WTC11 (cell line): ENCODE measurements around the gene TMTC2. TPM values are rescaled to one million over a fixed set of nuclear protein-coding genes. Genes with fewer than 3 reads are reported as not detected.

Experiments
- ATAC-seq: fragments of 200-7000 bp; cut with Tn5 transposase; 2 replicates; pipeline ENCODE4 v1.10.0; 2021; ENCODE audit warnings: mild to moderate bottlenecking, moderate library complexity
- CTCF ChIA-PET: fragments of 300-600 bp; sonication (Branson Sonifier 250); formaldehyde crosslinking; loops from one replicate; lab custom pipeline; 2021; ENCODE audit warnings: antibody characterized with exemption; lab: Charles Lee
- POLR2A ChIA-PET: fragments of 350-600 bp; sonication (Branson Sonifier 250); formaldehyde crosslinking; loops from one replicate; lab custom pipeline; 2021; ENCODE audit warnings: antibody characterized with exemption; lab: Charles Lee
- DNase-seq: peaks from one replicate; pipeline ENCODE4 v3.0.0; 2021; ENCODE audit warnings: low spot score
- H3K27ac Mint-ChIP-seq: 2 replicates; pipeline ENCODE4 v1.8.0; 2021; ENCODE audit warnings: mixed read lengths
- H3K27me3 Mint-ChIP-seq: 2 replicates; pipeline ENCODE4 v1.8.0; 2021; ENCODE audit warnings: low read depth, mild to moderate bottlenecking, moderate library complexity, mixed read lengths
- H3K36me3 Mint-ChIP-seq: 2 replicates; pipeline ENCODE4 v1.8.0; 2021; ENCODE audit warnings: mixed read lengths
- H3K4me1 Mint-ChIP-seq: 2 replicates; pipeline ENCODE4 v1.8.0; 2022; ENCODE audit warnings: mixed read lengths
- H3K4me3 Mint-ChIP-seq: 2 replicates; pipeline ENCODE4 v1.8.0; 2021; ENCODE audit warnings: mild to moderate bottlenecking, moderate library complexity, mixed read lengths
- H3K9me3 Mint-ChIP-seq: 2 replicates; pipeline ENCODE4 v1.8.0; 2021; ENCODE audit warnings: mixed read lengths
- CBFB ChIP-seq: sonication (generic); formaldehyde crosslinking; IDR thresholded peaks from 2 replicates; pipeline ENCODE4 v1.8.1; 2022; ENCODE audit warnings: mild to moderate bottlenecking, low read depth, missing genetic modification reagents
- EMX1 ChIP-seq: fragments of 250-450 bp; sonication (Bioruptor Pico); IDR thresholded peaks from 2 replicates; pipeline ENCODE4 v1.8.0; 2021; ENCODE audit warnings: mild to moderate bottlenecking
- GTF2I ChIP-seq: fragments of 250-450 bp; sonication (Bioruptor Pico); conservative IDR thresholded peaks from 2 replicates; pipeline ENCODE4 v1.4.0; 2021; ENCODE audit warnings: mild to moderate bottlenecking
- KAT7 ChIP-seq: sonication (generic); formaldehyde crosslinking; IDR thresholded peaks from 2 replicates; pipeline ENCODE4 v1.8.1; 2023; ENCODE audit warnings: missing genetic modification reagents, mild to moderate bottlenecking, borderline replicate concordance
- MXD4 ChIP-seq: fragments of 250-450 bp; sonication (Bioruptor Pico); IDR thresholded peaks from 2 replicates; pipeline ENCODE4 v1.8.0; 2021; ENCODE audit warnings: mild to moderate bottlenecking, moderate library complexity, borderline replicate concordance
- MYBL2 ChIP-seq: sonication (generic); formaldehyde crosslinking; IDR thresholded peaks from 2 replicates; pipeline ENCODE4 v1.8.1; 2023; ENCODE audit warnings: mild to moderate bottlenecking, moderate library complexity, missing genetic modification reagents
- NFE2L1 ChIP-seq: sonication (generic); formaldehyde crosslinking; IDR thresholded peaks from 2 replicates; pipeline ENCODE4 v1.8.1; 2023; ENCODE audit warnings: missing genetic modification reagents
- NR2C2 ChIP-seq: sonication (generic); formaldehyde crosslinking; IDR thresholded peaks from 2 replicates; pipeline ENCODE4 v1.8.0; 2022; ENCODE audit warnings: mild to moderate bottlenecking, missing genetic modification reagents
- OVOL2 ChIP-seq: fragments of 250-450 bp; sonication (Bioruptor Pico); IDR thresholded peaks from 2 replicates; pipeline ENCODE4 v1.9.0; 2021; ENCODE audit warnings: mild to moderate bottlenecking, borderline replicate concordance
- PRRX2 ChIP-seq: fragments of 250-450 bp; sonication (Bioruptor Pico); IDR thresholded peaks from 2 replicates; pipeline ENCODE4 v1.8.0; 2021; ENCODE audit warnings: mild to moderate bottlenecking
- SMAD3 ChIP-seq: sonication (generic); formaldehyde crosslinking; IDR thresholded peaks from 2 replicates; pipeline ENCODE4 v1.8.0; 2022; ENCODE audit warnings: missing genetic modification reagents, mild to moderate bottlenecking, borderline replicate concordance
- SP1 ChIP-seq: sonication (generic); formaldehyde crosslinking; conservative IDR thresholded peaks from 2 replicates; pipeline ENCODE4 v1.8.1; 2022; ENCODE audit warnings: missing genetic modification reagents
- TCF7 ChIP-seq: sonication (generic); formaldehyde crosslinking; IDR thresholded peaks from 2 replicates; pipeline ENCODE4 v1.8.0; 2022; ENCODE audit warnings: mild to moderate bottlenecking, low read depth, missing genetic modification reagents, moderate library complexity
- ZNF121 ChIP-seq: sonication (generic); formaldehyde crosslinking; IDR thresholded peaks from 2 replicates; pipeline ENCODE4 v1.8.0; 2023; ENCODE audit warnings: missing genetic modification reagents
- ZNF263 ChIP-seq: sonication (generic); formaldehyde crosslinking; IDR thresholded peaks from 2 replicates; pipeline ENCODE4 v1.8.1; 2022; ENCODE audit warnings: low read depth, mild to moderate bottlenecking, moderate library complexity, missing genetic modification reagents
- ZNF423 ChIP-seq: fragments of 250-450 bp; sonication (Bioruptor Pico); IDR thresholded peaks from 2 replicates; pipeline ENCODE4 v2.1.2; 2022; ENCODE audit warnings: mild to moderate bottlenecking, moderate library complexity
- total RNA-seq: library from RNA; stranded (reverse); gene quantifications from 3 replicates; pipeline ENCODE4 v1.2.3, GENCODE V29; 2021
- TF ChIP-seq, protein P1 (sequence below): sonication (generic); formaldehyde crosslinking; conservative IDR thresholded peaks from 2 replicates; pipeline ENCODE4 v1.8.1; 2023; ENCODE audit warnings: mild to moderate bottlenecking, low read depth, missing genetic modification reagents, moderate library complexity
- TF ChIP-seq, protein P2 (sequence below): sonication (generic); formaldehyde crosslinking; IDR thresholded peaks from 2 replicates; pipeline ENCODE4 v1.8.1; 2022; ENCODE audit warnings: mild to moderate bottlenecking, moderate library complexity, missing genetic modification reagents
- TF ChIP-seq, protein P3 (sequence below): fragments of 200-600 bp; IDR thresholded peaks from 2 replicates; pipeline ENCODE4 v1.8.0; 2022; ENCODE audit warnings: antibody characterized with exemption
- TF ChIP-seq, protein P4 (sequence below): sonication (generic); formaldehyde crosslinking; IDR thresholded peaks from 2 replicates; pipeline ENCODE4 v1.8.1; 2022; ENCODE audit warnings: low read depth, mild to moderate bottlenecking, moderate library complexity, missing genetic modification reagents, borderline replicate concordance
- TF ChIP-seq, protein P5 (sequence below): fragments of 250-450 bp; sonication (Bioruptor Pico); IDR thresholded peaks from 2 replicates; pipeline ENCODE4 v1.9.0; 2021; ENCODE audit warnings: moderate library complexity, mild to moderate bottlenecking, inconsistent platforms, borderline replicate concordance
- TF ChIP-seq, protein P6 (sequence below): sonication (generic); formaldehyde crosslinking; IDR thresholded peaks from 2 replicates; pipeline ENCODE4 v1.8.0; 2023; ENCODE audit warnings: mild to moderate bottlenecking, missing genetic modification reagents

TMTC2 gene
- total RNA-seq, 1 experiment from 2014 or later: 6.4 TPM

DNA sequence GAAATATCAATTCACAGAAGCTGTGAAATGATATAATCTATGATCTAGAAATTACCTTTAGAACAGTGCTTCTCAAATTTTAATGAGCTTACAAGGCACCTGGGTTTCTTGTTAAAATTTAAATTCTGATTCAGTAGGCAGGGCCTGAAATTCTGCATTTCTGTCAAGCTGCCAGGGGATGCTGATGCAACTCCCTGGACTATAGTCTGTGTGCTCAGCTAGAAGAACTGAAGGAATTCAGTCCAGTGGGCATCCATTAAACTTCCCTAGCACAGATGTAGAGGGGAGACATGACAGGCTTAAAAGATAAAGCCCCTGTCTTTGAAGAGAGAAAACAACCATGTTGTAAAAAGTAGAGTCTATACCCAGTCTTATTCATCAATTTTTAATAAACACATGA is 441.8 kb downstream of the TMTC2 start:
- Mint-ChIP-seq H3K27ac (no peak overlapping the region), H3K4me1 (peaks cover 13% of the 10 kb centered on the region), H3K9me3 (no peaks in the 10 kb centered on the region), H3K36me3 (no peaks in the 10 kb centered on the region), H3K27me3 (no peaks in the 10 kb centered on the region), H3K4me3 (no peak overlapping the region)
- DNase-seq (no peak), ATAC-seq (no peak)
- ChIA-PET POLR2A (no interaction called here), CTCF (no interaction called here)
- TF ChIP-seq, protein P1, sequence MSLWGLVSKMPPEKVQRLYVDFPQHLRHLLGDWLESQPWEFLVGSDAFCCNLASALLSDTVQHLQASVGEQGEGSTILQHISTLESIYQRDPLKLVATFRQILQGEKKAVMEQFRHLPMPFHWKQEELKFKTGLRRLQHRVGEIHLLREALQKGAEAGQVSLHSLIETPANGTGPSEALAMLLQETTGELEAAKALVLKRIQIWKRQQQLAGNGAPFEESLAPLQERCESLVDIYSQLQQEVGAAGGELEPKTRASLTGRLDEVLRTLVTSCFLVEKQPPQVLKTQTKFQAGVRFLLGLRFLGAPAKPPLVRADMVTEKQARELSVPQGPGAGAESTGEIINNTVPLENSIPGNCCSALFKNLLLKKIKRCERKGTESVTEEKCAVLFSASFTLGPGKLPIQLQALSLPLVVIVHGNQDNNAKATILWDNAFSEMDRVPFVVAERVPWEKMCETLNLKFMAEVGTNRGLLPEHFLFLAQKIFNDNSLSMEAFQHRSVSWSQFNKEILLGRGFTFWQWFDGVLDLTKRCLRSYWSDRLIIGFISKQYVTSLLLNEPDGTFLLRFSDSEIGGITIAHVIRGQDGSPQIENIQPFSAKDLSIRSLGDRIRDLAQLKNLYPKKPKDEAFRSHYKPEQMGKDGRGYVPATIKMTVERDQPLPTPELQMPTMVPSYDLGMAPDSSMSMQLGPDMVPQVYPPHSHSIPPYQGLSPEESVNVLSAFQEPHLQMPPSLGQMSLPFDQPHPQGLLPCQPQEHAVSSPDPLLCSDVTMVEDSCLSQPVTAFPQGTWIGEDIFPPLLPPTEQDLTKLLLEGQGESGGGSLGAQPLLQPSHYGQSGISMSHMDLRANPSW: no peak
- no peak for TF ChIP-seq NR2C2 (CRISPR knock-in tag)
- no peak for TF ChIP-seq CBFB
- TF ChIP-seq, protein P2, sequence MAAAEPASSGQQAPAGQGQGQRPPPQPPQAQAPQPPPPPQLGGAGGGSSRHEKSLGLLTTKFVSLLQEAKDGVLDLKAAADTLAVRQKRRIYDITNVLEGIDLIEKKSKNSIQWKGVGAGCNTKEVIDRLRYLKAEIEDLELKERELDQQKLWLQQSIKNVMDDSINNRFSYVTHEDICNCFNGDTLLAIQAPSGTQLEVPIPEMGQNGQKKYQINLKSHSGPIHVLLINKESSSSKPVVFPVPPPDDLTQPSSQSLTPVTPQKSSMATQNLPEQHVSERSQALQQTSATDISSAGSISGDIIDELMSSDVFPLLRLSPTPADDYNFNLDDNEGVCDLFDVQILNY (CRISPR knock-in tag): no peak
- no peak for TF ChIP-seq EMX1 (CRISPR knock-in tag)
- TF ChIP-seq, protein P3, sequence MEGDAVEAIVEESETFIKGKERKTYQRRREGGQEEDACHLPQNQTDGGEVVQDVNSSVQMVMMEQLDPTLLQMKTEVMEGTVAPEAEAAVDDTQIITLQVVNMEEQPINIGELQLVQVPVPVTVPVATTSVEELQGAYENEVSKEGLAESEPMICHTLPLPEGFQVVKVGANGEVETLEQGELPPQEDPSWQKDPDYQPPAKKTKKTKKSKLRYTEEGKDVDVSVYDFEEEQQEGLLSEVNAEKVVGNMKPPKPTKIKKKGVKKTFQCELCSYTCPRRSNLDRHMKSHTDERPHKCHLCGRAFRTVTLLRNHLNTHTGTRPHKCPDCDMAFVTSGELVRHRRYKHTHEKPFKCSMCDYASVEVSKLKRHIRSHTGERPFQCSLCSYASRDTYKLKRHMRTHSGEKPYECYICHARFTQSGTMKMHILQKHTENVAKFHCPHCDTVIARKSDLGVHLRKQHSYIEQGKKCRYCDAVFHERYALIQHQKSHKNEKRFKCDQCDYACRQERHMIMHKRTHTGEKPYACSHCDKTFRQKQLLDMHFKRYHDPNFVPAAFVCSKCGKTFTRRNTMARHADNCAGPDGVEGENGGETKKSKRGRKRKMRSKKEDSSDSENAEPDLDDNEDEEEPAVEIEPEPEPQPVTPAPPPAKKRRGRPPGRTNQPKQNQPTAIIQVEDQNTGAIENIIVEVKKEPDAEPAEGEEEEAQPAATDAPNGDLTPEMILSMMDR: no peak
- TF ChIP-seq SP1 (CRISPR knock-in tag): no peak
- TF ChIP-seq SMAD3 (CRISPR knock-in tag): no peak
- no peak for TF ChIP-seq TCF7 (CRISPR knock-in tag)
- TF ChIP-seq NFE2L1 (CRISPR knock-in tag): no peak
- no peak for TF ChIP-seq GTF2I
- no peak for TF ChIP-seq ZNF121 (CRISPR knock-in tag)
- no peak for TF ChIP-seq ZNF423
- no peak for TF ChIP-seq KAT7 (CRISPR knock-in tag)
- TF ChIP-seq OVOL2 (CRISPR knock-in tag): no peak
- TF ChIP-seq, protein P4, sequence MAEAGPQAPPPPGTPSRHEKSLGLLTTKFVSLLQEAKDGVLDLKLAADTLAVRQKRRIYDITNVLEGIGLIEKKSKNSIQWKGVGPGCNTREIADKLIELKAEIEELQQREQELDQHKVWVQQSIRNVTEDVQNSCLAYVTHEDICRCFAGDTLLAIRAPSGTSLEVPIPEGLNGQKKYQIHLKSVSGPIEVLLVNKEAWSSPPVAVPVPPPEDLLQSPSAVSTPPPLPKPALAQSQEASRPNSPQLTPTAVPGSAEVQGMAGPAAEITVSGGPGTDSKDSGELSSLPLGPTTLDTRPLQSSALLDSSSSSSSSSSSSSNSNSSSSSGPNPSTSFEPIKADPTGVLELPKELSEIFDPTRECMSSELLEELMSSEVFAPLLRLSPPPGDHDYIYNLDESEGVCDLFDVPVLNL: no peak
- TF ChIP-seq, protein P5, sequence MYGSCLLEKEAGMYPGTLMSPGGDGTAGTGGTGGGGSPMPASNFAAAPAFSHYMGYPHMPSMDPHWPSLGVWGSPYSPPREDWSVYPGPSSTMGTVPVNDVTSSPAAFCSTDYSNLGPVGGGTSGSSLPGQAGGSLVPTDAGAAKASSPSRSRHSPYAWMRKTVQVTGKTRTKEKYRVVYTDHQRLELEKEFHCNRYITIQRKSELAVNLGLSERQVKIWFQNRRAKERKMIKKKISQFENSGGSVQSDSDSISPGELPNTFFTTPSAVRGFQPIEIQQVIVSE: no peak

DNA sequence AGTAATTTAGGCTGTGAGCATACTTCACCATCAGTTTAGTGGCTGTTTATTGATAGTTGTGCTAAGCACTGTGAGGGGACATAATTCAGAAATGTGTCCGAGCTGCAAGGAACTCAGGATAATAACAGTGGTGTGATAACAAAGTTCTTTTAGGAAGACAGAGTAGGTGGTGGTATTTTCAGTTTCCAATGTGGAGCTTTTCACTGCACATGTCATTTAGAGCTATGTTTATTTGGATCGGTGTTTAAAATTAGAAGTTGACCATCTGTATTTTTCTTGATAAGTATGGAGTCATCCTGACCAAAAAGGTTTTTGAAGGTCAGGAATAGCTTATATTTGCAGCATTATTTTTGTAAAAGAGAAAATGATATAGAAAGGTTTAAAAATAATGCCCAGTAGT is 443.5 kb downstream of the TMTC2 start:
- DNase-seq: no peak
- H3K27ac Mint-ChIP-seq: no peak overlapping the region
- H3K27me3 Mint-ChIP-seq: no peaks in the 10 kb centered on the region
- ATAC-seq: no peak
- H3K4me1 Mint-ChIP-seq: peaks cover 13% of the 10 kb centered on the region
- no peaks in the 10 kb centered on the region for H3K36me3 Mint-ChIP-seq
- CTCF ChIA-PET: no interaction called here
- no peaks in the 10 kb centered on the region for H3K9me3 Mint-ChIP-seq
- POLR2A ChIA-PET: no interaction called here
- no peak overlapping the region for H3K4me3 Mint-ChIP-seq
- TF ChIP-seq MYBL2 (CRISPR knock-in tag) (no peak), PRRX2 (CRISPR knock-in tag) (no peak), ZNF263 (no peak), MXD4 (CRISPR knock-in tag) (no peak), KAT7 (CRISPR knock-in tag) (no peak), TCF7 (CRISPR knock-in tag) (no peak)
- TF ChIP-seq, protein P6, sequence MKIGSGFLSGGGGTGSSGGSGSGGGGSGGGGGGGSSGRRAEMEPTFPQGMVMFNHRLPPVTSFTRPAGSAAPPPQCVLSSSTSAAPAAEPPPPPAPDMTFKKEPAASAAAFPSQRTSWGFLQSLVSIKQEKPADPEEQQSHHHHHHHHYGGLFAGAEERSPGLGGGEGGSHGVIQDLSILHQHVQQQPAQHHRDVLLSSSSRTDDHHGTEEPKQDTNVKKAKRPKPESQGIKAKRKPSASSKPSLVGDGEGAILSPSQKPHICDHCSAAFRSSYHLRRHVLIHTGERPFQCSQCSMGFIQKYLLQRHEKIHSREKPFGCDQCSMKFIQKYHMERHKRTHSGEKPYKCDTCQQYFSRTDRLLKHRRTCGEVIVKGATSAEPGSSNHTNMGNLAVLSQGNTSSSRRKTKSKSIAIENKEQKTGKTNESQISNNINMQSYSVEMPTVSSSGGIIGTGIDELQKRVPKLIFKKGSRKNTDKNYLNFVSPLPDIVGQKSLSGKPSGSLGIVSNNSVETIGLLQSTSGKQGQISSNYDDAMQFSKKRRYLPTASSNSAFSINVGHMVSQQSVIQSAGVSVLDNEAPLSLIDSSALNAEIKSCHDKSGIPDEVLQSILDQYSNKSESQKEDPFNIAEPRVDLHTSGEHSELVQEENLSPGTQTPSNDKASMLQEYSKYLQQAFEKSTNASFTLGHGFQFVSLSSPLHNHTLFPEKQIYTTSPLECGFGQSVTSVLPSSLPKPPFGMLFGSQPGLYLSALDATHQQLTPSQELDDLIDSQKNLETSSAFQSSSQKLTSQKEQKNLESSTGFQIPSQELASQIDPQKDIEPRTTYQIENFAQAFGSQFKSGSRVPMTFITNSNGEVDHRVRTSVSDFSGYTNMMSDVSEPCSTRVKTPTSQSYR (CRISPR knock-in tag): no peak
